B cell (primary cell): ENCODE data around the gene ZNF286A. TPM values are rescaled to one million over a fixed set of nuclear protein-coding genes. Genes with fewer than 3 reads are reported as not detected.
"Not testable (repeated sequence)": the region's sequence is repeated elsewhere in the genome, so short reads cannot be mapped to it uniquely, and the experiment has no call there.

Experiments
- ATAC-seq: fragments of 200-7000 bp; cut with Tn5 transposase; one replicate; pipeline ENCODE4 v1.10.0; 2021; ENCODE audit warnings: low read depth, mild to moderate bottlenecking, moderate number of reproducible peaks, moderate library complexity
- CTCF ChIA-PET: fragments of 350-600 bp; sonication (Branson Sonifier 250); formaldehyde crosslinking; loops from one replicate; lab custom pipeline; 2021; ENCODE audit warnings: antibody characterized with exemption, inconsistent platforms; lab: Charles Lee
- POLR2A ChIA-PET: fragments of 350-600 bp; sonication (Branson Sonifier 250); formaldehyde crosslinking; loops from one replicate; lab custom pipeline; 2021; ENCODE audit warnings: antibody characterized with exemption; lab: Charles Lee
- DNase-seq: peaks from one replicate; pipeline ENCODE4 v3.0.0; 2013
- H2AFZ ChIP-seq: 2 replicates; pipeline ENCODE4 v1.6.1; 2012; ENCODE audit warnings: mild to moderate bottlenecking, low read depth, low read length; ENCODE audit not compliant: insufficient read depth, poor library complexity, severe bottlenecking
- H3K27ac ChIP-seq, 2 donors: 1 replicate in 1 of 2; 2 replicates in 1 of 2; pipeline ENCODE4 v1.5.1; 2012 to 2013; ENCODE audit warnings: low read length in 2 of 2, mild to moderate bottlenecking in 2 of 2, moderate library complexity in 1 of 2
- H3K27me3 ChIP-seq, 4 experiments: fragments of 200-600 bp in 1 of 4; sonication (generic) in 1 of 4; replicated peaks in 1 of 4; 1 replicate in 2 of 4; 2 replicates in 2 of 4; pipeline versions ENCODE4 v1.6.1 to v1.7.0; 2013 to 2016; ENCODE audit warnings: low read length in 3 of 4, mild to moderate bottlenecking in 2 of 4, mixed read lengths in 1 of 4, moderate library complexity in 1 of 4; ENCODE audit not compliant: insufficient read depth in 4 of 4, control insufficient read depth in 3 of 4; ENCODE audit errors: control extremely low read depth in 1 of 4
- H3K36me3 ChIP-seq, 2 experiments: replicated peaks in 1 of 2; 1 replicate in 1 of 2; 2 replicates in 1 of 2; pipeline versions ENCODE4 v1.6.1 to v1.7.1; 2013; ENCODE audit warnings: low read length in 1 of 2; ENCODE audit not compliant: insufficient read depth in 2 of 2, control insufficient read depth in 1 of 2; ENCODE audit errors: control extremely low read depth in 1 of 2, extremely low read depth in 1 of 2
- H3K4me1 ChIP-seq, 2 donors: fragments of 200-600 bp in 1 of 2; sonication (generic) in 1 of 2; 1 replicate in 1 of 2; 2 replicates in 1 of 2; pipeline versions ENCODE4 v1.5.1 to v1.6.1; 2013 to 2017; ENCODE audit warnings: low read length in 2 of 2; ENCODE audit not compliant: control insufficient read depth in 2 of 2, insufficient read depth in 2 of 2
- H3K4me2 ChIP-seq: replicated peaks from 2 replicates; pipeline ENCODE3; 2012; ENCODE audit warnings: mild to moderate bottlenecking, low read depth, low read length; ENCODE audit not compliant: poor library complexity, severe bottlenecking
- H3K4me3 ChIP-seq, 5 experiments: fragments of 200-600 bp in 1 of 5; sonication (generic) in 1 of 5; 1 replicate in 3 of 5; 2 replicates in 2 of 5; pipeline versions ENCODE4 v1.5.1 to v1.7.0; 2011 to 2016; ENCODE audit warnings: low read length in 4 of 5, mild to moderate bottlenecking in 4 of 5, low read depth in 2 of 5, control low read depth in 1 of 5, moderate library complexity in 1 of 5; ENCODE audit not compliant: insufficient read depth in 1 of 5; ENCODE audit errors: control extremely low read depth in 1 of 5, extremely low read depth in 1 of 5
- H3K79me2 ChIP-seq: fragments of 200-600 bp; sonication (generic); one replicate; pipeline ENCODE4 v1.6.0; 2016; ENCODE audit warnings: low read length; ENCODE audit not compliant: control insufficient read depth, insufficient read depth
- H3K9ac ChIP-seq: fragments of 200-600 bp; sonication (generic); 2 replicates; pipeline ENCODE4 v1.6.1; 2017; ENCODE audit warnings: mild to moderate bottlenecking, low read length, moderate library complexity
- H3K9me3 ChIP-seq, 3 donors: one replicate each; pipeline versions ENCODE4 v1.6.1 to v1.7.1; 2013; ENCODE audit warnings: low read length in 2 of 3; ENCODE audit not compliant: control insufficient read depth in 2 of 3, insufficient read depth in 1 of 3; ENCODE audit errors: control extremely low read depth in 1 of 3
- H4K20me1 ChIP-seq: 2 replicates; pipeline ENCODE4 v1.6.0; 2012; ENCODE audit warnings: mild to moderate bottlenecking, low read length; ENCODE audit not compliant: insufficient read depth, control insufficient read depth, poor library complexity, severe bottlenecking
- H3K27ac Mint-ChIP-seq: one replicate; pipeline ENCODE4 v1.8.0; 2021; ENCODE audit warnings: mixed read lengths
- H3K27me3 Mint-ChIP-seq: one replicate; pipeline ENCODE4 v1.8.0; 2021; ENCODE audit warnings: mixed read lengths
- H3K4me1 Mint-ChIP-seq: one replicate; pipeline ENCODE4 v1.8.0; 2021; ENCODE audit warnings: mixed read lengths
- H3K4me3 Mint-ChIP-seq: one replicate; pipeline ENCODE4 v1.8.0; 2021; ENCODE audit warnings: mixed read lengths
- H3K9me3 Mint-ChIP-seq: one replicate; pipeline ENCODE4 v1.8.0; 2022; ENCODE audit warnings: mixed read lengths; ENCODE audit not compliant: insufficient read depth
- CTCF ChIP-seq: fragments of 200-600 bp; IDR thresholded peaks from one replicate; pipeline ENCODE4 v1.8.0; 2022; ENCODE audit warnings: antibody characterized with exemption, mild to moderate bottlenecking
- EZH2 ChIP-seq: IDR thresholded peaks from 2 replicates; pipeline ENCODE4 v1.6.1; 2012; ENCODE audit warnings: borderline replicate concordance, low read depth, mild to moderate bottlenecking, moderate library complexity, low read length; ENCODE audit not compliant: insufficient read depth, poor library complexity, severe bottlenecking
- WGBS: methylation state at CpG from one replicate; pipeline ENCODE4 v1.1.5; 2013; ENCODE audit warnings: missing lambda C conversion rate; ENCODE audit not compliant: insufficient coverage; 5-methylcytosine and 5-hydroxymethylcytosine counted together
- intact Hi-C: fragments of 100-400 bp; cut with micrococcal nuclease; formaldehyde crosslinking; loops from one replicate; pipeline ENCODE4 v1.10.0; 2022
- polyA plus RNA-seq: library from polyadenylated mRNA; depleted of rRNA; stranded (reverse); fragments of >200 nt; gene quantifications from 2 replicates; pipeline ENCODE4 v1.2.3, GENCODE V29; 2012
- total RNA-seq, 2 donors: library from RNA; stranded (reverse); fragments of 120-200 nt in 1 of 2; gene quantifications; 1 replicate in 1 of 2; 2 replicates in 1 of 2; pipeline versions ENCODE4 v1.2.3 to v1.2.4, GENCODE V29; 2013 to 2022

Gene ZNF286A
- total and polyA plus RNA-seq, 2 donors (not counting 1 experiment from before 2014, with no cell fraction given): 7.0 to 30.4 TPM

GRCh38 chr17:15652960-15653359 lies 46.6 kb upstream of the ZNF286A start:
- Histone ChIP-seq H3K4me3 (no peak overlapping the region), H2AFZ (no peak overlapping the region), H3K27ac (no peak overlapping the region), H3K36me3 (no peaks in the 10 kb centered on the region), H3K27me3 (no peaks in the 10 kb centered on the region), H3K9ac (no peak overlapping the region), H3K4me2 (no peak overlapping the region), H3K4me1 (no peaks in the 10 kb centered on the region), H3K79me2 (no peaks in the 10 kb centered on the region), H3K9me3 (no peaks in the 10 kb centered on the region), H4K20me1 (no peaks in the 10 kb centered on the region)
- H3K4me3 Mint-ChIP-seq: no peak overlapping the region
- ChIA-PET POLR2A (no interaction called here), CTCF (no interaction called here)
- H3K9me3 Mint-ChIP-seq: no peaks in the 10 kb centered on the region
- no peak for ATAC-seq
- DNase-seq: no peak
- H3K27me3 Mint-ChIP-seq: no peaks in the 10 kb centered on the region
- H3K4me1 Mint-ChIP-seq: peaks cover 4% of the 10 kb centered on the region
- intact Hi-C loops: no loop called here
- WGBS: 98% methylated on average over 4 of the region's 6 CpGs
- TF ChIP-seq CTCF (no peak), EZH2 (no peak)
- no peak overlapping the region for H3K27ac Mint-ChIP-seq

- H3K9ac ChIP-seq, intact Hi-C loops, H3K4me3 Mint-ChIP-seq, POLR2A ChIA-PET, CTCF ChIA-PET, H3K79me2 ChIP-seq, H3K27ac ChIP-seq, H3K36me3 ChIP-seq, H4K20me1 ChIP-seq, ATAC-seq, H3K4me1 ChIP-seq, H3K27me3 ChIP-seq, H3K4me2 ChIP-seq, H3K27me3 Mint-ChIP-seq, H3K9me3 ChIP-seq, H3K9me3 Mint-ChIP-seq, H3K4me3 ChIP-seq, H2AFZ ChIP-seq, H3K27ac Mint-ChIP-seq, H3K4me1 Mint-ChIP-seq, DNase-seq: not testable (repeated sequence)
- WGBS: no CpG with 5 or more reads among the region's 3 CpGs
These were observed 45.2 kb upstream of the ZNF286A start for GRCh38 chr17:15654401-15654800.
